Left kidney (tissue), 8 donors: ENCODE results near the gene GCK. TPM values are rescaled to one million over a fixed set of nuclear protein-coding genes. Genes with fewer than 3 reads are reported as not detected.

Experiments used
- DNase-seq: peaks from one replicate; pipeline ENCODE4 v3.0.0-alpha.2; 2013
- long read RNA-seq, 8 donors: transcript quantifications; one replicate each; lab custom pipeline, GENCODE V29; 2026
- polyA plus RNA-seq: library from polyadenylated mRNA; unstranded; fragments of 120-200 nt; gene quantifications from one replicate; pipeline ENCODE4 v1.2.1, GENCODE V29; 2013; ENCODE audit not compliant: insufficient read length

Gene GCK
- 2.8 TPM for polyA plus RNA-seq
- long read RNA-seq, donor 1, partial matches to known transcripts: 0 of 5 reads
- long read RNA-seq, donor 1, other reads (novel, unspliced or antisense): 0 of 5 reads
- long read RNA-seq, donor 2, partial matches to known transcripts: 0 of 4 reads
- long read RNA-seq, donor 2, other reads (novel, unspliced or antisense): 0 of 4 reads
- long read RNA-seq, donor 3: 0 reads
- long read RNA-seq, donor 4, partial matches to known transcripts: 0 of 1 reads
- long read RNA-seq, donor 4, other reads (novel, unspliced or antisense): 0 of 1 reads
- long read RNA-seq, donor 5, partial matches to known transcripts: 0 of 6 reads
- long read RNA-seq, donor 5, other reads (novel, unspliced or antisense): 0 of 6 reads
- long read RNA-seq, donor 6, partial matches to known transcripts: 0 of 1 reads
- long read RNA-seq, donor 6, other reads (novel, unspliced or antisense): 0 of 1 reads
- long read RNA-seq, donor 7, partial matches to known transcripts: 0 of 5 reads
- long read RNA-seq, donor 7, other reads (novel, unspliced or antisense): 0 of 5 reads
- long read RNA-seq, donor 8, partial matches to known transcripts: 0 of 1 reads
- long read RNA-seq, donor 8, other reads (novel, unspliced or antisense): 0 of 1 reads

DNA sequence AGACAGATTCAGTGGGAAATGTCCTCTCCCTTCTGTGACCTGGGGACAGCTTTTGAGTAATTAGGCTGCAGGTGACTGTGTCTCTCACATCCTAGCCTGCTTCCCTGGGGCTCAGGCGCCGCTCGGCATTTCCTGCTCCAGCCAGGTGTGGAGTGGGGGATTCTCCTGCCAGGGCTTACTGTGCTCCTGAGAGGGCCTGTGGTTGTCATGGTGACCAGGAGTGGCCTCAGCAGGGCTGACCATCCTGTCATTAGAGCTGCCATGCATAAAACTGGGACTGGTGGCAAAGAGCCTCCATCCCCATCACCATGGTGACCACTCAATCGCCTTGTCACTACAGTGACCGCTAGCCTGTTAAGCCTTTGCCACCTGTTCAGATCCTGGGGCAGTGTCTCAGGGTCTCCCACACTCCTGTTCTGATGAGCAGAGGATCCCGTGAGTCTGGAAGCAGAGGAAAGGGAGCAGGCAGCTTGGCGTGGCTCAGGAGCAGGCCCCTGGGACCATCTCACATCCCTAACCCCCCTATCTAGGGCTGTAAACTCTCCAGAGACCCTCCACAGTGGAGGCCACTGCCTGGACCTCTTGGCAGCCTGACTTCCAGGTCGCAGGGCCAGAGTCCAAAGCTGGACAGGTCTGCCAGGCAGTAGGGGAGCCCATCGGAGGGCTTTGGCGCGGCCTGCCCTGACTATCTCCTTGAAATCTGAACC is at the start of gene GCK:
Gene GCK, minus strand, starts transcription at position 154 of the 707 bp plus-strand sequence. CDS start 486 bp downstream, outside the sequence.
- peak; percentile 55 for DNase-seq

- no peak for DNase-seq
Measured at GRCh38 chr7:44238116-44238695, 49.0 kb upstream of the GCK start.

- no peak for DNase-seq
Measured at GRCh38 chr7:44237696-44238095, 48.5 kb upstream of the GCK start.

DNA sequence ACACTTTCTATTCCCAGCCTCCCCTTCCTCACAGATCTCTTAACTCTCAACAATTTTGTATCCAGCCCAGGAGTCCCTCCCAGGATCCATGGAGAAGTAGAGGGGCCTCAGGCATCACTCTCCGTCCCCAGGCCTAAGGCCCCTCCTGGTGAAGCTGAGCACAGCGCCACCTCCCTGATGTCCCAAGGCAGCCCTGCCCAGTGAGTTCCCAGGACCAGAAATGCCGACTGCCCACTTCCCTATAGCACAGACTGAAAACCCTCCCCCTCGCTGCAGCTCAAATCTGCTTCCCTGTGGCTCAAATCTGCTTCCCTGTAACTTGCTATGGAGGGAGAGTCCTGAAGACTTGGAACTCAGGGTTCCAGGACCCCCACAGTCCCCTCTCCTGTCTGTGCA is 47.1 kb upstream of the GCK start:
- DNase-seq: no peak

DNA sequence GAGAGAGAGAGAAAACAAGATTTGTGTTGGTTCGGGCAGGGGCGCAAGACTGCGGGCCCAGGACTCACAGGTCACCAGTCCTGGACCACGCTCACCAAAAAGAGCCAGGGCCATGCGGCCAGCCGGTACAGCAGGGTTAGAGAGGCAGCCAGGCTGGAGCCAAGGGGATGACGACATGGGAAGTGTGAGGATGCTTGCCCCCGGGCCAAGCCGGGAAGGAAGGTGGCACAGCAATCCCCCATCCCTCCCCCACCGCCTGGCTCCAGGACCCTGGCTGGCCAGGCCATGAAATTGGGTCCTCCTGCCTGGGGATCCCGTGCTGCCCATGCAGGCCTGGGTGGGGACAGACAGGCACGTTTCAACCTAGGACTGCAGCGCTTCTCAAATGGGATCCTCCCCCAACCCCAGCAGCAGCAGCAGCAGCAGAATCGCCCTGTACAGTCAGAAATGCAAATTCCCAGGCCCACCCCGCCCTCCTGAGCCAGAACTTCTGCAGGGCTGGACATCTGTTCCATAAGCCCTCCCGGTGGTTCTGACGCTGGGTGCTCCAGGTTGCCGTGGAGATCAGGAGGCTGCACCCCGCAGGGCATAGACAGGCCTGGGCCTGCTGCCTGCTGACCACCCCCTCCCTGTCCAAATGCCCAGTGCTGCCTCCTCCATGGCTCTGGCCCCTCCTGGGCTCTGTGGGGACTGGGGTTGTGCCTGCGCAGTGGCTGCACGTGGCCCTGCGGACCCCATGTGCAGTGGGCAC is 46.5 kb upstream of the GCK start:
- DNase-seq: no peak

- DNase-seq: no peak
Measured at GRCh38 chr7:44235066-44235465, 45.8 kb upstream of the GCK start.

GRCh38 chr7:44232901-44233715 is 43.9 kb upstream of the GCK start:
- DNase-seq: no peak

GRCh38 chr7:44232396-44232795 is 43.2 kb upstream of the GCK start:
- DNase-seq: no peak

GRCh38 chr7:44231088-44231487 is 41.8 kb upstream of the GCK start:
- no peak for DNase-seq

DNA sequence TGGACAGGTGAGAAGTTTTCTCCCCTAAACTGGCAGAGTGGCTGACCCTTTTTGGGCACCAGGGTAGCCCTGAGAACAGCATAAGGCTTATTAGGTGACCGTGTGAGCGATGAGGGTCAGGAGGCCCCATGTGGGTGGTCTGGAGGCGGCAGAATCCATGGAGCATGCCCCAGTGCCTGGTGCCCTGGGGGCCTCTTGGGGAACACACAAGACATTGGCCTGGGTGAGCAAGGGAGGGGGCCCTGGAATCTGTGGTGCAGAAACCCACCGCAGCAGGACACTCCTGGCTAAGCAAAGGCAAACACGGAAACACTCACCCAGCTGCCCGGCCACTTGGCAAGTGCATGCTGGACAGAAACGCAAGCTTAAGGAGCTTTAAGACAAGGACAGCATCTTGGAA is 41.0 kb upstream of the GCK start:
- no peak for DNase-seq

GRCh38 chr7:44229546-44230105 is 40.4 kb upstream of the GCK start:
- DNase-seq: no peak

- no peak for DNase-seq
Measured at GRCh38 chr7:44228571-44229350, 39.5 kb upstream of the GCK start.

- no peak for DNase-seq
Measured at GRCh38 chr7:44227911-44228310, 38.7 kb upstream of the GCK start.

DNA sequence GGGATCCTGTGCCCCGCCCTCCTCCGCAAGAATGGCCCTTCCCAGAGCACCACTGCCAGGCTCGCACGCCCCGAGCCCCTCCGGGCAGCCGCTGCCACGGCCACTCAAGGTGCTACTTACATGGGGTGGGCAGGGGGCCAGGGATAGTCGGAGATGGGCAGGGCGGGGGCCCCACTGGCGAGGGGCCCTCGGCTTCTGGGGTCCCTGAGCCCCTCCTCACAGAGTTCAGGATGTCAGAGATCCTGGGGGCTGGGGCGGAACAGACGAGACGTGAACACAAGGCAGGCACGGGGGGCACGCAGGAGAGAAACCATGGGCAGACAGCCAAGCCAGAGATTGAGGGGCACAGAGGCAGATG is 37.1 kb upstream of the GCK start:
- DNase-seq: no peak

GRCh38 chr7:44225566-44226395 is 36.5 kb upstream of the GCK start:
- no peak for DNase-seq

DNA sequence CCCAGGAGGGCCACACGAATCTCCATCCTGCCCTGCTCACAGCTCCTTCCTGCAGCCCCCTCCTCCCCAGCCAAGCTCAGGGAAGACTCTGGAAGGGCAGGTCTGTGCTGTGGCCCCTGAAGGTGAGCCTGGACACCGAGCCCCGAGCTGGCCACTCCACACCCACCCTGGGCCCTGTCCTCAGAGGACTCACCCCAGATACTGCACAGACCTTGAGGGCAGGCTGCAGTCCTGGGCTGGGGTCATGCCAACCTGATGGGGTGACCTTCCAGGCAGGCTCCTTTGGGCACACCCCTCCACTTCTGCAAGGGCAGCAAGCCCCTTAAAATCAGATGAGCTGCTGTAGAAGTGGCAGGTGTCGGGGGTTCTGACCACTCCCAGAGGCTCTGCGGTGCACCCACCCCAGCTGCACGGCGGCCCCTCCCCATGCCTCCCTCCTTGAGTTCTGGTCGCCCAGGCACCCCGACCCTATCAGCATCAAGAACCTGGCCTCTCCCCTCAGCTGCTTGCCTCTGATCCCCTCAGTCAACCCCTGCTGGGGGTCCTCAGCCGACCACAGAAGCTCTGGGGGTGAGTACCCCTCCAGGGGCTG is 35.8 kb upstream of the GCK start:
- DNase-seq: no peak

GRCh38 chr7:44224080-44224973 is 35.1 kb upstream of the GCK start:
- no peak for DNase-seq
